ENCODE measurements around the gene DIP2B.

The DIP2B gene

GRCh38 chr12:50574601-50575348 is 70.0 kb downstream of the DIP2B start:
- DNase-seq (ENCODE audit: low read depth, low spot score), result peak; percentile 56

GRCh38 chr12:50579757-50580267 is 75.0 kb downstream of the DIP2B start:
- DNase-seq (ENCODE audit: low read depth, low spot score), result no peak

GRCh38 chr12:50580436-50580835 is 75.7 kb downstream of the DIP2B start:
- DNase-seq (ENCODE audit: low read depth, low spot score), result no peak

GRCh38 chr12:50581226-50582184 is 76.7 kb downstream of the DIP2B start:
- no peak for DNase-seq (ENCODE audit: low read depth, low spot score)

GRCh38 chr12:50584135-50584534 is 79.3 kb downstream of the DIP2B start:
- DNase-seq (ENCODE audit: low read depth, low spot score), result no peak

- peak; percentile 54 for DNase-seq (ENCODE audit: low read depth, low spot score)
These were observed 85.1 kb downstream of the DIP2B start for GRCh38 chr12:50589650-50590435.

GRCh38 chr12:50590869-50591268 is 86.1 kb downstream of the DIP2B start:
- no peak for DNase-seq (ENCODE audit: low read depth, low spot score)

GRCh38 chr12:50595667-50596066 is 90.9 kb downstream of the DIP2B start:
- DNase-seq (ENCODE audit: low read depth, low spot score), result no peak

GRCh38 chr12:50597200-50598195 is 92.7 kb downstream of the DIP2B start:
- no peak for DNase-seq (ENCODE audit: low read depth, low spot score)

GRCh38 chr12:50598321-50598862 is 93.6 kb downstream of the DIP2B start:
- DNase-seq (ENCODE audit: low read depth, low spot score), result no peak

GRCh38 chr12:50599366-50600095 is 94.7 kb downstream of the DIP2B start:
- DNase-seq (ENCODE audit: low read depth, low spot score), result no peak

- no peak for DNase-seq (ENCODE audit: low read depth, low spot score)
These were observed 95.6 kb downstream of the DIP2B start for GRCh38 chr12:50600364-50600763.

- DNase-seq (ENCODE audit: low read depth, low spot score), result no peak
These were observed 99.2 kb downstream of the DIP2B start for GRCh38 chr12:50603817-50604639.

GRCh38 chr12:50604640-50604920 is 99.8 kb downstream of the DIP2B start:
- DNase-seq (ENCODE audit: low read depth, low spot score), result no peak

GRCh38 chr12:50606675-50607375 is 102.0 kb downstream of the DIP2B start:
- no peak for DNase-seq (ENCODE audit: low read depth, low spot score)

- no peak for DNase-seq (ENCODE audit: low read depth, low spot score)
These were observed 104.6 kb downstream of the DIP2B start for GRCh38 chr12:50609292-50609874.

- no peak for DNase-seq (ENCODE audit: low read depth, low spot score)
These were observed 105.4 kb downstream of the DIP2B start for GRCh38 chr12:50610171-50610570.
